Karpas-422 (cell line): ENCODE measurements around the gene ARL8A. TPM values are rescaled to one million over a fixed set of nuclear protein-coding genes. Genes with fewer than 3 reads are reported as not detected.
"Not testable (repeated sequence)": the region's sequence is repeated elsewhere in the genome, so short reads cannot be mapped to it uniquely, and the experiment has no call there.

Source experiments
- DNase-seq: peaks from one replicate; pipeline ENCODE4 v3.0.0-alpha.2; 2015
- H2AFZ ChIP-seq: fragments of 200-600 bp; sonication (generic); 2 replicates; pipeline ENCODE4 v1.6.1; 2014; ENCODE audit warnings: antibody characterized with exemption, low read length, mixed read lengths
- H3K27ac ChIP-seq: fragments of 200-600 bp; sonication (generic); 2 replicates; pipeline ENCODE4 v1.5.1; 2014; ENCODE audit warnings: mild to moderate bottlenecking, low read length, moderate library complexity
- H3K27me3 ChIP-seq: fragments of 200-600 bp; sonication (generic); 2 replicates; pipeline ENCODE4 v1.6.1; 2014; ENCODE audit warnings: low read length, mixed read lengths
- H3K36me3 ChIP-seq: fragments of 200-600 bp; sonication (generic); 2 replicates; pipeline ENCODE4 v1.6.1; 2014; ENCODE audit warnings: low read length, mixed read lengths; ENCODE audit not compliant: insufficient read depth
- H3K4me1 ChIP-seq: fragments of 200-600 bp; sonication (generic); 2 replicates; pipeline ENCODE4 v1.6.1; 2014; ENCODE audit warnings: mild to moderate bottlenecking, low read length, mixed read lengths
- H3K4me2 ChIP-seq: fragments of 200-600 bp; sonication (generic); 2 replicates; pipeline ENCODE4 v1.6.1; 2014; ENCODE audit warnings: low read length, low read depth, mild to moderate bottlenecking; ENCODE audit not compliant: poor library complexity, severe bottlenecking
- H3K4me3 ChIP-seq: fragments of 200-600 bp; sonication (generic); 2 replicates; pipeline ENCODE4 v1.5.1; 2014; ENCODE audit warnings: mild to moderate bottlenecking, antibody characterized with exemption, low read length, mixed read lengths
- H3K79me2 ChIP-seq: fragments of 200-600 bp; sonication (generic); 2 replicates; pipeline ENCODE4 v1.6.1; 2014; ENCODE audit warnings: mild to moderate bottlenecking, low read length, mixed read lengths
- H3K9ac ChIP-seq: fragments of 200-600 bp; sonication (generic); 2 replicates; pipeline ENCODE4 v1.6.0; 2014; ENCODE audit warnings: low read length
- H3K9me2 ChIP-seq: fragments of 200-600 bp; sonication (generic), shearing (Covaris generic); replicated peaks from 2 replicates; pipeline ENCODE4 v1.6.0; 2014; ENCODE audit warnings: mild to moderate bottlenecking, low read length, moderate library complexity; ENCODE audit not compliant: insufficient read depth
- H3K9me3 ChIP-seq: fragments of 300-700, 200-600 bp; sonication (generic); 2 replicates; pipeline ENCODE4 v1.6.1; 2014; ENCODE audit warnings: low read length, mixed read lengths
- H4K20me1 ChIP-seq: fragments of 200-600 bp; sonication (generic); 2 replicates; pipeline ENCODE4 v1.6.1; 2014; ENCODE audit warnings: mild to moderate bottlenecking, antibody characterized with exemption, low read length, low read depth; ENCODE audit not compliant: insufficient read depth
- total RNA-seq: library from RNA; depleted of rRNA; stranded (reverse); fragments of >200 nt; shearing (Covaris generic); gene quantifications from 2 replicates; pipeline ENCODE4 v1.2.3, GENCODE V29; 2014; ENCODE audit warnings: low replicate concordance

The ARL8A gene
- total RNA-seq, 1 experiment from 2014 or later: 26.7 TPM

DNA sequence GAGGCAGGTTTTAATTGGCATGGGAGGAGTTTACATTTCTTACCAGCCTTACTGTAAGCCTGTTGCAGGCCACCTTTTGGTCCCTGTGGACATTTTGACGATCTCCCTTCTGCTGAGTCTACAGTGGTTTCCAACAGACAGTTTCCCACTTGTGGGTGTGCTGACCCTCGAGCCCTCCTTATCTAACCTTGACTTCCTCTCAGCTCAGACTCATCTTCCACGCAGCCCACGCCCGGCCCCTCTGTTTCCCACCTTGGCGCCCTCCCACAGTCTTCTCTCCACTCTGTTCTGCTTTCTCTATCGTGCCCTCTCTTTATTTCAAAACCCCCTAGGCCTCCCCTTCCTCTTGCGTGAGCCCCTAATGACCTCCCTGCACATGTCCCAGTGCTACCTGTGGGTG, 6.1 kb upstream of the ARL8A start:
- Histone ChIP-seq H3K36me3 (peaks cover 12% of the 10 kb centered on the region), H3K27ac (no peak overlapping the region), H2AFZ (no peak overlapping the region), H3K27me3 (no peaks in the 10 kb centered on the region), H3K9me2 (no peaks in the 10 kb centered on the region), H3K79me2 (no peaks in the 10 kb centered on the region), H3K4me3 (no peak overlapping the region), H3K9me3 (no peaks in the 10 kb centered on the region), H3K4me1 (peaks cover 11% of the 10 kb centered on the region), H3K9ac (no peak overlapping the region), H4K20me1 (no peaks in the 10 kb centered on the region), H3K4me2 (no peak overlapping the region)
- no peak for DNase-seq

DNA sequence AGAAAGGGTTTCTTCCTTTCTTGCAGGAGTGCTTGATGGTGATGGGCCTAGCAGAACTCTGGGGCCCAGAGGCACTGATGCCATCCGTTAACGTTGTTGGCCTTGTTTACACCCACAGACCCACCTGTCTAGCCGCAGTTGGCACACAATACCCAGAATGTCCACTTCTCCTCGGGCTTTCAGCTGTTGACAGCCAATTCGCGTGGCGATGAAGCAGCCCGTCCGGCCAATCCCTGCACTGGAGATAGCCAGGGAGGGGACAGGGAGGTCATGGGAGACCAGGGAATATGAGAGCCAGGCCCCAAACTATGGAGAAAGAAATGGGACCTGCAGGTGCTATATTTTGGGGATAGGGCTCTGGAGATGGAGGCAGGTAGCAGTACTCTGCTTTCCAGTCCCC, 5.7 kb upstream of the ARL8A start:
- Histone ChIP-seq H3K4me1 (peaks cover 11% of the 10 kb centered on the region), H3K9me3 (no peaks in the 10 kb centered on the region), H3K79me2 (no peaks in the 10 kb centered on the region), H3K27ac (no peak overlapping the region), H3K4me2 (no peak overlapping the region), H3K36me3 (peaks cover 12% of the 10 kb centered on the region), H3K9ac (no peak overlapping the region), H2AFZ (no peak overlapping the region), H3K27me3 (no peaks in the 10 kb centered on the region), H3K4me3 (no peak overlapping the region), H3K9me2 (no peaks in the 10 kb centered on the region), H4K20me1 (no peaks in the 10 kb centered on the region)
- DNase-seq: no peak

DNA sequence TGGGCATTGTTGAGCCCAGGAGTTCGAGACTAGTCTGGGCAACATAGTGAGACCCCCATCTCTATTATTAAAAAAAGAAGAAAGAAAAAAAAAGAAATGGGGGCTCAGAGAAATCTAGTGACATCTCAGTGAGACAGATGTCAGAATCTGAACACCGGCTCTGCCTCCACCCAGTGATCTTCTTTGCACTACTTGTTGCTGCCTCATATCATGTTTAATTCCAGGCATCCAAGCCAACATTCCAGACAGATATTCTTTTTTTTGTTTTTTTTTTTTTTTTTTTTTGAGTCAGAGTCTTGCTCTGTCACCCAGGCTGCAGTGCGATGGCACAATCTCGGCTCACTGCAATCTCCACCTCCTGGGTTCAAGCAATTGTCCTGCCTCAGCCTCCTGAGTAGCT, 5.0 kb upstream of the ARL8A start:
- H3K9me3 ChIP-seq: no peaks in the 10 kb centered on the region
- H3K36me3 ChIP-seq: peaks cover 11% of the 10 kb centered on the region
- DNase-seq: no peak
- no peak overlapping the region for H3K4me3 ChIP-seq
- H3K9me2 ChIP-seq: no peaks in the 10 kb centered on the region
- H3K4me2 ChIP-seq: no peak overlapping the region
- no peaks in the 10 kb centered on the region for H3K27me3 ChIP-seq
- H3K9ac ChIP-seq: no peak overlapping the region
- H3K79me2 ChIP-seq: no peaks in the 10 kb centered on the region
- peaks cover 9% of the 10 kb centered on the region for H3K4me1 ChIP-seq
- no peak overlapping the region for H2AFZ ChIP-seq
- no peak overlapping the region for H3K27ac ChIP-seq
- H4K20me1 ChIP-seq: no peaks in the 10 kb centered on the region

GRCh38 chr1:202148391-202148790, 3.9 kb upstream of the ARL8A start:
- no peaks in the 10 kb centered on the region for H3K9me2 ChIP-seq
- peaks cover 7% of the 10 kb centered on the region for H3K79me2 ChIP-seq
- H3K9me3 ChIP-seq: no peaks in the 10 kb centered on the region
- H3K4me2 ChIP-seq: no peak overlapping the region
- peaks cover 7% of the 10 kb centered on the region; the same call in 1 of the 2 replicates for H3K36me3 ChIP-seq
- H3K9ac ChIP-seq: no peak overlapping the region
- no peaks in the 10 kb centered on the region; the same call in 1 of the 2 replicates for H4K20me1 ChIP-seq
- no peak overlapping the region for H3K4me3 ChIP-seq
- peaks cover 8% of the 10 kb centered on the region for H3K4me1 ChIP-seq
- no peak for DNase-seq
- no peak overlapping the region for H2AFZ ChIP-seq
- H3K27me3 ChIP-seq: no peaks in the 10 kb centered on the region
- H3K27ac ChIP-seq: no peak overlapping the region

DNA sequence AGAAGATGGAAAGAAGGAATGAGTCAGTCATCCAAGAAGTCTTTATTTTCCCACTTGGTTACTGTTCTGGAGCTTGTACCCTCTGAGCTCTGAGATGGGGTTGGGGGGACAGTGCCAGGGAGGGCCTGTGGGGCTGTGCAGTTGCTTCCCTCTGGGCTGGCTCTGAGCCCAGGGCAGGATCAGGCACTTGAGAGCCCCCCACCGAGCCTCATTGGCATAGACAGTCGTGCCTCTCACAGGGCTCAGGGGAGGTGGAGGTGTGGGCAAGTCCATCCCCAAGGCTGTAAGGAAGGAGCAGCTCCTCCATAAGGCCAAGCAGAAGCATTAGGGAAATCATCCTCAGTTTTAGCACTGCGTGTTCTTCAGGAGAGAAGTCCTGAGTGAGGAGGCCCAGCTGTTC, 2.5 kb upstream of the ARL8A start:
- Histone ChIP-seq H3K9me3 (no peaks in the 10 kb centered on the region), H3K4me1 (peaks cover 20% of the 10 kb centered on the region), H3K9me2 (no peaks in the 10 kb centered on the region), H2AFZ (no peak overlapping the region), H3K9ac (no peak overlapping the region), H3K36me3 (peaks cover 7% of the 10 kb centered on the region; the same call in 1 of the 2 replicates), H3K79me2 (peaks cover 21% of the 10 kb centered on the region), H3K4me2 (no peak overlapping the region), H3K27ac (no peak overlapping the region), H3K27me3 (no peaks in the 10 kb centered on the region), H4K20me1 (peaks cover 12% of the 10 kb centered on the region; the same call in 1 of the 2 replicates), H3K4me3 (no peak overlapping the region)
- DNase-seq: no peak

GRCh38 chr1:202146279-202146678, 1.7 kb upstream of the ARL8A start:
- no peak overlapping the region for H3K4me3 ChIP-seq
- no peaks in the 10 kb centered on the region for H3K9me3 ChIP-seq
- H3K36me3 ChIP-seq: peaks cover 6% of the 10 kb centered on the region; the same call in 1 of the 2 replicates
- no peaks in the 10 kb centered on the region for H3K9me2 ChIP-seq
- no peak overlapping the region for H3K27ac ChIP-seq
- H3K27me3 ChIP-seq: no peaks in the 10 kb centered on the region
- DNase-seq: no peak
- no peak overlapping the region for H3K9ac ChIP-seq
- peaks cover 12% of the 10 kb centered on the region; the same call in 1 of the 2 replicates for H4K20me1 ChIP-seq
- H2AFZ ChIP-seq: no peak overlapping the region
- H3K4me1 ChIP-seq: peaks cover 20% of the 10 kb centered on the region
- H3K79me2 ChIP-seq: peaks cover 28% of the 10 kb centered on the region
- no peak overlapping the region for H3K4me2 ChIP-seq

- Histone ChIP-seq H3K79me2 (peaks cover 34% of the 10 kb centered on the region), H3K4me2 (peak overlapping the region; percentile 79), H3K4me1 (peaks cover 20% of the 10 kb centered on the region), H3K9ac (peak overlapping the region; percentile 96), H3K4me3 (peak overlapping the region; percentile 89; the same call in 1 of the 2 replicates), H4K20me1 (peaks cover 12% of the 10 kb centered on the region; the same call in 1 of the 2 replicates)
- not testable (repeated sequence) for H3K27ac ChIP-seq, H3K9me3 ChIP-seq, H2AFZ ChIP-seq, H3K9me2 ChIP-seq, H3K27me3 ChIP-seq, H3K36me3 ChIP-seq, DNase-seq
These were observed 1.2 kb upstream of the ARL8A start for GRCh38 chr1:202145744-202146140.

DNA sequence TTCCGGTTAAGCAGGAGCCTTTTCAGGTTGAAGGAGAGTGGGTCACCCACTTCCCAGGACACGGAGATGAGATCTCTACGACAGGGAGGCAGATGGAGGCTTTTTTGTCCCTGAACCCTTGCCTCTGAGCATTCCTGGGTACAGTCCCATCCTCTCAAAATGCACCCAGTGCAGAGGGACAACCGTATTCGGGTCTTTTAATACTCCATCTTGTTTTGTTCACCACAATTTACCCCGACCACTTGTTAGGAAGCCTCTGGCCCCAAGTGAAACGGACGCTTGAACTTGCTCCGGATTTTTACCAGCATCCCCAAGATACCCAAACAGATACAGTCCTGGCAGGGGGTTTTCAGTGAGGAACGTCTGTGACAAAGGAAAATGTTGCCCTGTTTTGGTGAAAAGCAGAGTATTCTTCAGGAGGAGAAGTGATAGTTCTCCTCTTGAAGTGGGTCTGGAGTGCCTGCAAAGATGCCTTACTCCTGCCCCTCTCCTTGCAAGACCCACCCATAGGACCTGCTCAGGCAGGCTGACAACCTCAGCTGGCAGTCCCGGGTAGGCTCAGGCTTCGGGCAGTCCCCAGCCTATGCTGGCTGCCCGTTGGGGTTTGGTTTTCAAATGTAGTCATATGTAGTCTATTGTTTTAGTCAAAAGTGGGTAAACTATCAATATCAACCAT, 669 bp upstream of the ARL8A start:
- Histone ChIP-seq H3K36me3 (0 out of 2 replicates have a peak, but pooled peaks cover 2% of the 10 kb centered on the region), H3K4me3 (peak overlapping the region; percentile 89), H3K9me2 (no peaks in the 10 kb centered on the region), H3K4me1 (peaks cover 20% of the 10 kb centered on the region), H2AFZ (peak overlapping the region; percentile 89), H3K27me3 (no peaks in the 10 kb centered on the region), H3K9me3 (no peaks in the 10 kb centered on the region), H3K4me2 (peak overlapping the region; percentile 79), H3K79me2 (peaks cover 39% of the 10 kb centered on the region), H3K27ac (no peak overlapping the region), H4K20me1 (peaks cover 12% of the 10 kb centered on the region; the same call in 1 of the 2 replicates), H3K9ac (peak overlapping the region; percentile 96)
- DNase-seq: peak; percentile 61
